Measurements from ENCODE around the gene LRRK1. TPM values are rescaled to one million over a fixed set of nuclear protein-coding genes. Genes with fewer than 3 reads are reported as not detected.

LRRK1 gene
- total RNA-seq, 1 donor from 2014 or later = 0.86 TPM

DNA sequence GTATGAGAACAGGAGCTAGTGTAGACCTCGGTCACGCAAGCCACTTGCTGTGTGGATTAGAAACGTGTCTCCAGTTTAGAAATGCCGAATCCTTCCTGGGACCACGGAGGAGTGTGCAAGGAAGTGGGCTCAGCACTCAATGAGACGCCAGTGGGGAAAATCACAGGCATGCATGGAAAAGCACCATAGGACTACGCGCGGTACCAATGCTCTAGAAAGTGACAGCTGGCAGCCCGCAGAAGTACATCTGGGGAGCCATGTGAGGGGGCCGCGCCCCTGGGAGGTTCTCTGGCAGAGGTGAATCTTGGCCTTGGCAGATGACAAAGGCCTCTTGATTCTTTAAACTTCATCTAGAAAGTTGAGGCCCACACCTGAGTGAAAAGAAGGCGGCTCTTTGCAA, 99.3 kb downstream of the LRRK1 start:
- no peak overlapping the region for H3K27ac Mint-ChIP-seq
- no peaks in the 10 kb centered on the region for H3K36me3 Mint-ChIP-seq (ENCODE audit: insufficient read depth)
- no peak overlapping the region for H3K4me3 Mint-ChIP-seq (ENCODE audit: low read depth)
- TF ChIP-seq, protein P1, sequence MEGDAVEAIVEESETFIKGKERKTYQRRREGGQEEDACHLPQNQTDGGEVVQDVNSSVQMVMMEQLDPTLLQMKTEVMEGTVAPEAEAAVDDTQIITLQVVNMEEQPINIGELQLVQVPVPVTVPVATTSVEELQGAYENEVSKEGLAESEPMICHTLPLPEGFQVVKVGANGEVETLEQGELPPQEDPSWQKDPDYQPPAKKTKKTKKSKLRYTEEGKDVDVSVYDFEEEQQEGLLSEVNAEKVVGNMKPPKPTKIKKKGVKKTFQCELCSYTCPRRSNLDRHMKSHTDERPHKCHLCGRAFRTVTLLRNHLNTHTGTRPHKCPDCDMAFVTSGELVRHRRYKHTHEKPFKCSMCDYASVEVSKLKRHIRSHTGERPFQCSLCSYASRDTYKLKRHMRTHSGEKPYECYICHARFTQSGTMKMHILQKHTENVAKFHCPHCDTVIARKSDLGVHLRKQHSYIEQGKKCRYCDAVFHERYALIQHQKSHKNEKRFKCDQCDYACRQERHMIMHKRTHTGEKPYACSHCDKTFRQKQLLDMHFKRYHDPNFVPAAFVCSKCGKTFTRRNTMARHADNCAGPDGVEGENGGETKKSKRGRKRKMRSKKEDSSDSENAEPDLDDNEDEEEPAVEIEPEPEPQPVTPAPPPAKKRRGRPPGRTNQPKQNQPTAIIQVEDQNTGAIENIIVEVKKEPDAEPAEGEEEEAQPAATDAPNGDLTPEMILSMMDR (IDR thresholded peaks at IDR 0.05; ENCODE audit: unreplicated experiment) = no peak
- H3K4me1 Mint-ChIP-seq (ENCODE audit: low read depth) = no peaks in the 10 kb centered on the region
- DNase-seq (ENCODE audit: low spot score, unreplicated experiment) = no peak
- no peaks in the 10 kb centered on the region for H3K9me3 Mint-ChIP-seq (ENCODE audit: low read depth)
- peaks cover 26% of the 10 kb centered on the region for H3K27me3 Mint-ChIP-seq

DNA sequence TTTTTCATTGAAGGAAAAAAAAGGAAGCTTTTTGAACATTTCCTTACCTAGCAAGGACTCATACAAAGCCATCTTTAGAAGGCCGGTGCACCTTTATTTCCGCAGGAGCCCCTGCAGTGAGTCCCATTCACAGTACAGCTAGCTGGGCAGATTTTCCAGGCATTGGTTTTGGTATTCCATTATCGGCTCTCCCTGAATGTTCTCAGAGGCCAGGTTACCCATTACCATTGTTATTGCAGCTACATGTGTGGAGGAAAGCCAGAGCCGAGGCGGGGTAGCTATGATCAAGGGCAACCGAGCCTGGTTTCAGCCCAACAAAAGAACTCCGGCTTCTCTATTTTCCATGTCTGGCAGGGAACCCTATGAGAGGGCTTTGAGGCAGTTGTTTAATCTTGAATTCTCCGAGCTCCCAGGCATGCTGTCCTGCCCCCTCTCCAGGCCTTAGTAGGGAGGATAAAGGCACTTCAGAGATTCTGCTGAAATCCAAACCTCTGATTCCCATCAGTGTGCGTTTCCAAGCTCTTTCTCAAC, 100.3 kb downstream of the LRRK1 start:
- DNase-seq (ENCODE audit: low spot score, unreplicated experiment) = no peak

DNA sequence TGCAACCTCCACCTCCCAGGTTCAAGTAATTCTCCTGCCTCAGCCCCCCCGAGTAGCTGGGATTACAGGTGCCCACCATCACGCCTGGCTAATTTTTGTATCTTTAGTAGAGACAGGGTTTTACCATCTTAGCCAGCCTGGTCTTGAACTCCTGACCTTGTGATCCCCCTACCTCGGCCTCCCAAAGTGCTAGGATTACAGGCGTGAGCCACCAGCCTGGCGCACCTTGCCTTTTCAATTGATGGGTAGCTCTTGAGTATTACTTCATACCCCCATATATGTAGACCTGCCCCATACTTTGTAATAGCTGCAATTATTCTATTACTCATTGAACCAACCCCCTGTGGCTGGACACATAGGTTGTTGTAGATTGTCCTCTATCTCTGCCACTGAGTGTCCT, 101.3 kb downstream of the LRRK1 start:
- H3K9me3 Mint-ChIP-seq (ENCODE audit: low read depth) = no peaks in the 10 kb centered on the region
- H3K27ac Mint-ChIP-seq = no peak overlapping the region
- no peak for DNase-seq (ENCODE audit: low spot score, unreplicated experiment)
- H3K27me3 Mint-ChIP-seq = peaks cover 34% of the 10 kb centered on the region
- no peak overlapping the region for H3K4me3 Mint-ChIP-seq (ENCODE audit: low read depth)
- no peaks in the 10 kb centered on the region for H3K4me1 Mint-ChIP-seq (ENCODE audit: low read depth)
- no peaks in the 10 kb centered on the region for H3K36me3 Mint-ChIP-seq (ENCODE audit: insufficient read depth)
- TF ChIP-seq, protein P1 (IDR thresholded peaks at IDR 0.05; ENCODE audit: unreplicated experiment) = no peak

More for the DNA sequence above, 100.3 kb downstream of the LRRK1 start:
- Mint-ChIP-seq H3K27ac (no peak overlapping the region), H3K4me3 (ENCODE audit: low read depth) (no peak overlapping the region), H3K27me3 (peaks cover 29% of the 10 kb centered on the region), H3K9me3 (ENCODE audit: low read depth) (no peaks in the 10 kb centered on the region), H3K4me1 (ENCODE audit: low read depth) (no peaks in the 10 kb centered on the region), H3K36me3 (ENCODE audit: insufficient read depth) (no peaks in the 10 kb centered on the region)
- TF ChIP-seq, protein P1 (IDR thresholded peaks at IDR 0.05; ENCODE audit: unreplicated experiment) = no peak

DNA sequence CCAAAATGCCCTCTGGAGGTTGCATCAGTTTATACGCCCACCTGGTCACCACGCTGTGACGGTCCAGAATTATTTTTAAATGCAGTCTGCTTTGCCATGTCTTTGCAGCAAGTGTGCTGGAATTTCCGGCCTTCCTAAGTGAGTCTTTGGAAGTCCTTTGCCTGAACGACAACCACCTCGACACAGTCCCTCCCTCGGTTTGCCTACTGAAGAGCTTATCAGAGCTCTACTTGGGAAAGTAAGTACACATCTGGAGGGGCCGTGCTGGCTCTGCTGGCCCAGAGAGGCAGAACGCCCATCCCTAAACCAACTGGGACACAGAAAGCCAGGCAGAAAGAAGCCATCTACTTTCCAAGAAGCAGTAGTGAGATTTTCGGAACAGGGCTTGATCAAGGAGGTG, 101.8 kb downstream of the LRRK1 start:
- Mint-ChIP-seq H3K4me1 (ENCODE audit: low read depth) (no peaks in the 10 kb centered on the region), H3K36me3 (ENCODE audit: insufficient read depth) (no peaks in the 10 kb centered on the region), H3K27me3 (peaks cover 36% of the 10 kb centered on the region), H3K4me3 (ENCODE audit: low read depth) (no peak overlapping the region), H3K27ac (no peak overlapping the region), H3K9me3 (ENCODE audit: low read depth) (no peaks in the 10 kb centered on the region)
- no peak for DNase-seq (ENCODE audit: low spot score, unreplicated experiment)
- TF ChIP-seq, protein P1 (IDR thresholded peaks at IDR 0.05; ENCODE audit: unreplicated experiment) = no peak

DNA sequence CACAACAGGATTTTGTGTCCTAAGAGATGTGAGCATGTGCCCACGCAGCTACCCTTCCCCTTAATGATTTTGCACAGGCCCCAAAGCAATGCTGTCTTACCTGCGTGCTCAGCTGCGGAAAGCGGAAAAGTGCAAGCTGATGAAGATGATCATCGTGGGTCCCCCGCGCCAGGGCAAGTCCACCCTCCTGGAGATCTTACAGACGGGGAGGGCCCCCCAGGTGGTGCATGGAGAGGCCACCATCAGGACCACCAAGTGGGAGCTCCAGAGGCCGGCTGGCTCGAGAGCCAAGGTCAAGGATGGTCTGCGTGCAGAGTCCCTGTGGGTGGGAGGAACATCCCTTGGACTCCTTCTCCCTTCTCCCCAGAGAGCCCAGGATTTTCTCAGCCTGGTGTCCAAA, 103.1 kb downstream of the LRRK1 start:
- no peak for DNase-seq (ENCODE audit: low spot score, unreplicated experiment)
- Mint-ChIP-seq H3K27ac (no peak overlapping the region), H3K9me3 (ENCODE audit: low read depth) (no peaks in the 10 kb centered on the region), H3K4me3 (ENCODE audit: low read depth) (no peak overlapping the region), H3K4me1 (ENCODE audit: low read depth) (no peaks in the 10 kb centered on the region), H3K36me3 (ENCODE audit: insufficient read depth) (no peaks in the 10 kb centered on the region), H3K27me3 (peaks cover 39% of the 10 kb centered on the region)
- TF ChIP-seq, protein P1 (IDR thresholded peaks at IDR 0.05; ENCODE audit: unreplicated experiment) = no peak

Data from progenitor cell of endocrine pancreas (in vitro differentiated cells).